GM18951 (cell line): Measurements from ENCODE around the gene ELP6.

ENCODE experiments used
- POLR2A ChIP-seq: IDR thresholded peaks from 4 replicates; pipeline ENCODE4 v1.6.1; 2011; ENCODE audit warnings: mild to moderate bottlenecking; ENCODE audit not compliant: insufficient read length, insufficient read depth; ENCODE audit errors: extremely low read depth
- in situ Hi-C: fragments of 300-500 bp; cut with MboI; formaldehyde crosslinking; loops from one replicate; pipeline ENCODE4 v1.12.0; 2022; ENCODE audit warnings: low sequenced_read_pairs, mixed read lengths, inconsistent platforms; ENCODE audit not compliant: unreplicated experiment

The ELP6 gene

GRCh38 chr3:47513125-47513929, at the start of gene ELP6:
Gene ELP6, minus strand, starts transcription at chr3:47513712. Its CDS starts 122 bp downstream, at chr3:47513590.
- TF ChIP-seq POLR2A: peak; percentile 96
- in situ Hi-C loops: no loop called here

GRCh38 chr3:47556351-47556750, 42.8 kb upstream of the ELP6 start:
- no peak for TF ChIP-seq POLR2A
- in situ Hi-C loops: no loop called here

GRCh38 chr3:47554335-47554734, 40.8 kb upstream of the ELP6 start:
- in situ Hi-C loops: no loop called here
- TF ChIP-seq POLR2A: no peak

GRCh38 chr3:47553407-47553806, 39.9 kb upstream of the ELP6 start:
- in situ Hi-C loops: no loop called here
- no peak for TF ChIP-seq POLR2A

GRCh38 chr3:47542471-47543173, 29.1 kb upstream of the ELP6 start:
- no peak for TF ChIP-seq POLR2A
- in situ Hi-C loops: no loop called here

- in situ Hi-C loops: no loop called here
- TF ChIP-seq POLR2A: no peak
These were observed 28.1 kb upstream of the ELP6 start for GRCh38 chr3:47541583-47542108.

GRCh38 chr3:47540281-47540680, 26.8 kb upstream of the ELP6 start:
- in situ Hi-C loops: no loop called here
- TF ChIP-seq POLR2A: no peak

GRCh38 chr3:47536967-47537366, 23.5 kb upstream of the ELP6 start:
- no peak for TF ChIP-seq POLR2A
- in situ Hi-C loops: no loop called here

- TF ChIP-seq POLR2A: no peak
- in situ Hi-C loops: no loop called here
These were observed 22.8 kb upstream of the ELP6 start for GRCh38 chr3:47536221-47536891.

GRCh38 chr3:47533996-47534454, 20.5 kb upstream of the ELP6 start:
- in situ Hi-C loops: no loop called here
- no peak for TF ChIP-seq POLR2A

GRCh38 chr3:47533481-47533880, 20.0 kb upstream of the ELP6 start:
- no peak for TF ChIP-seq POLR2A

GRCh38 chr3:47527952-47528725, 14.6 kb upstream of the ELP6 start:
- in situ Hi-C loops: loop anchor here (10.0 kb wide), 1 partner anchor 627 kb away; no protein-coding TSS in a partner anchor
- TF ChIP-seq POLR2A: no peak

More at GRCh38 chr3:47533481-47533880, 20.0 kb upstream of the ELP6 start:
- in situ Hi-C loops: no loop called here
